Hindlimb muscle (tissue), 1 donor: ENCODE measurements around the gene FEM1C. TPM values are rescaled to one million over a fixed set of nuclear protein-coding genes. Genes with fewer than 3 reads are reported as not detected.

Experiments used
- DNase-seq: peaks from one replicate; pipeline ENCODE4 v3.0.0-alpha.2; 2013
- polyA plus RNA-seq: library from polyadenylated mRNA; unstranded; fragments of 120-200 nt; gene quantifications from one replicate; pipeline ENCODE4 v1.2.1, GENCODE V29; 2013; ENCODE audit not compliant: insufficient read length

Gene FEM1C
- polyA plus RNA-seq, 1 donor = 23.0 TPM

DNA sequence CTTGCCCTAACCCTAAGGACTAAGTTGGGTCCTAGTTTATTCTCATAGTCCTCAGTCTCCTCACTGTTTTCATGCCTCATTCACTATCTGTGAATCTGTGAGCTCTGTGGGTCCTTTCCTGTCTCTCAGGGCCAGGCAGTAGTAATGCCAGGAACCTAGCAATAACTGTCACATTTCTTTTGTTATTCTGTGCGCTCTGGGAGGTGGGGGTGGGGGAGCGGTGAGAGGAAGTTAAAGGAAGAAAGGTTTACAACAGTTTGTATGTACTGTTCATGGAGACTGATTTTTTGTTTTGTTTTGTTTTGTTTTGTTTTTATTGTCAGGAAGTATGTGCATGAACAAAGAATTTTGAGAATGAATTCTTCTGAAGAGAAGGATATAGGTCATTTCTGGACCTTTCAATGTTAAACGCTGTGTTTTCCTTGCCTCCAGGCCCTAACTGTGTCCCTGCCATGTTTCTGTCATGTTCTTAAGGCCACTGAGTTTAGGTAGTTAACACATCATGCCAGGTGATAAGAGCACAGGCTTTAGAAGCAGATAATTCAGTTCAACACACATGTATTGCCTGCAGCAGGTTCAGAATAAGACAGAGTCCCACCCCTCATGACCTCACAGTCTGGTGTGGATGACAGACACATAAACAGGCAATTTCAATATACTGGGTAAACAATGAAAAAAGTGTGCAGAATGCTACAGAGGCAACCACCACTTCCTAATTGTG, 13.3 kb upstream of the FEM1C start:
- no peak for DNase-seq

- DNase-seq = no peak
These were observed 11.7 kb upstream of the FEM1C start for GRCh38 chr5:115556276-115556675.

DNA sequence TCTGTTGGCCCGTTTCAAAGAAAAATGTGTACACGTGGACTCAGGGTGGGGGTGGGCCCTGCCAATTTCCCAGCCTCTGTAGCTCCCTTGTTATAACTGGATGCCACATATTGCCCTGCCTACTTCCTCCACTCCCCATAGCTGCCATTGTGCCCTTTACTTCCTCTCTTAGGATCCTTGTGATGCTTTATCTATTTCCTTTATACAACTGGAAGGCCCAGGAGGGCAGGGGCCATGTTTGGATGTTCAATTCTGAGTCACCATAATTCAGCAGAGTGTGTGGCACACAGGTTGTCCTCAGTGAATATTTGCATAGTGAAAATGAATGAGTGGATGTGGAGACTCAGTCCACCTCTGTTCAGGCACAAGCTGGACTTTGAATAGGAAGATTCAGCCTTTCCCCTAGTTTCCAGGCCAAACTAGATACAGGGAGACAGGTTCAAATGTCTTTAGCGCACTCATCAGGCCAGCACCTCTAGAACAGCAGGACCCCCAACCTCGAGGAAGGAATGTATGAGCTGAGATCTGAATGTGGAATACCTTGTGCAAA, 10.6 kb upstream of the FEM1C start:
- no peak for DNase-seq

- no peak for DNase-seq
These were observed 8.5 kb upstream of the FEM1C start for GRCh38 chr5:115553082-115553481.

- no peak for DNase-seq
These were observed 6.8 kb upstream of the FEM1C start for GRCh38 chr5:115551415-115551814.

DNA sequence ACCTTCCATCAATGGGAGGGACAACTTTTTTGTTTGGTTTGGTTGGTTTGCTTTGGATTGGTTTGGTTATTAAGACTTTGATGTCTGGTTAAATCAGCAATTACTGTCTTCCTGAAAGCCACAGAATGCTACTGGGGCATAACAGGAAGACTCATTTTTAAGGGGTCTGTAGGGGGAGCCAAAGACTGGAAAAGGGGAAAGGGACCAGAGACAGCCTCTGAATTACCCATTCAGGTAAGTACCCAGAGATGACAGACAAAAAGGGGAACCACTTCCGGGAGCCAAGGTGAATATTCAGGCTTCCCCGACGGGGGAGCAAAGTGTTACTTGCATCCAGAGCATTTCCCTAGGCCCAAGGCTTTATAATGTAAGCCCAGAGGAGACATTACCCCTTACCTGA, 4.6 kb upstream of the FEM1C start:
- DNase-seq = no peak

DNA sequence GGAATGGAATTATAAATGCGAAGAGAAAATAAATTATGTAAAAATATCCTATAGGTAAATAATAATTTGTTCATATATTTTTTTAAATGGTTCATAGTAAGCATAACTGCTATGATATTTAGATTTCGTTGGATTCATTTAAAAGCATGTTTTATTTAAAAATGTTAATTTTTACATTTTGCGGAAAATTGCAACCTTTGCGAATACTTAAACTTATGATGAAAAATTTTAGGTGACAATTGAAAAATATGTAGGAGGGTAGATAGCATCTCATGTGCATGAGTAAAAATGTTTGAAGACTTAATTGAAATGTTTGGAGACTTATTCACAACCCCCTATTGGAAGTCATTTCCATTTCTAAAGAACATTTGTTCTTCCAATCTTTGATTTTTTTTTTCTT, 4.1 kb upstream of the FEM1C start:
- DNase-seq = no peak

DNA sequence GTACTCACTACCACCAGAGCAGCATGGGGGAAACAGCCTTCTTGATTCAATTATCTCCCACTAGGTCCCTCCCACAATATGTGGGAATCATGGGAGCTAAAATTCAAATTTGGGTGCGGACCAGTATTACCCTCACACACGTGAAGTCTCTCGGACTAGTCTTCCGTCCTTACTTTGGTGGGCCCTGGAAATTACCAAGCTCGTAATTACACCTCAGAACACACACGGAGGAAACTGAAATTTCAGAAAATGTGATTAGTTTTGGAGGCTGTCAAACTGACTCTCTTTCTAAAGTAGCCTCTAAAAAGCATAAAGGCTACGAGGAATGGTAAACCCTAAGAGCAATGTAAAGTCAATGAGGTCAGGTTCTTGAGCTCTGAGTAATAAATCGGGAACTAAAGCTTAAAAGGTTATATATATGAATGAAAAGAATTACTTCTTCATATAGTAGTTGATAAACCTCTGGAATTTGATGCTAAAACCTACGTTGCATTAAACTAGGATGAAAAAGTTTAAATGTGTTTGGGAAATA, 842 bp upstream of the FEM1C start:
- DNase-seq = no peak

- peak; percentile 65 for DNase-seq
These were observed 536 bp downstream of the FEM1C start for GRCh38 chr5:115544043-115544435.

DNA sequence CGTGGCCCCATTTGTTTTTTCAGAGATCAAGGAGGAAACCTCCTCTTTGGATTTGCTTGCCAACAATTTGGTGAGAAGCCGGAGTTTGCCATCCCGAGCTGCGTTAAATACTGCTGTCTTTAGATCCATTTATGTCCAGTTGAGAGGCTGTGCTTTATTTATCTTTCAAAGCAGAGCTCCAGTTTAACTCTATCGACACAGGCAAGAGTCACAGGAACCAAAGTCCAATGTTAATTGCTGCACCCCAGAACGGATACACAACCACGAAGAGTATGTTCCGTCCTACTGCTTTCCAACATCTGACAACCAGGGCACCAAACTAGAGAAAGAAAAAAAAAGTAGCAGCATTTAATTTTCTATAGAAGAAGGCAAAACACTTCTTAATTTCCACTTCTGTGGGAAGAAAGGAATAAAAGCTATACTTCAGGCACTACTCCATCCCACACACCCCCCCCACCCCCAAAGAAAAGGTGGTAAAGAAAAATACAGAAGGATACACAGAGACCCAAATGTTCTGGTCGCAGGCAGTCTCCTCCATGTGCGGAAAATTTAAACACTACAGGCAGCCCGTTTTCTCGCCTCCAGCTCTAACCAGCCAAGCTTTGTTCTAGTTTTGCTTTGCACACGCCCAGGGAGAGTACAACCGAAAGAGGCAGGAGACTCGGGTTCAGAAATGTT, 1.1 kb downstream of the FEM1C start:
- DNase-seq = peak; percentile 15

DNA sequence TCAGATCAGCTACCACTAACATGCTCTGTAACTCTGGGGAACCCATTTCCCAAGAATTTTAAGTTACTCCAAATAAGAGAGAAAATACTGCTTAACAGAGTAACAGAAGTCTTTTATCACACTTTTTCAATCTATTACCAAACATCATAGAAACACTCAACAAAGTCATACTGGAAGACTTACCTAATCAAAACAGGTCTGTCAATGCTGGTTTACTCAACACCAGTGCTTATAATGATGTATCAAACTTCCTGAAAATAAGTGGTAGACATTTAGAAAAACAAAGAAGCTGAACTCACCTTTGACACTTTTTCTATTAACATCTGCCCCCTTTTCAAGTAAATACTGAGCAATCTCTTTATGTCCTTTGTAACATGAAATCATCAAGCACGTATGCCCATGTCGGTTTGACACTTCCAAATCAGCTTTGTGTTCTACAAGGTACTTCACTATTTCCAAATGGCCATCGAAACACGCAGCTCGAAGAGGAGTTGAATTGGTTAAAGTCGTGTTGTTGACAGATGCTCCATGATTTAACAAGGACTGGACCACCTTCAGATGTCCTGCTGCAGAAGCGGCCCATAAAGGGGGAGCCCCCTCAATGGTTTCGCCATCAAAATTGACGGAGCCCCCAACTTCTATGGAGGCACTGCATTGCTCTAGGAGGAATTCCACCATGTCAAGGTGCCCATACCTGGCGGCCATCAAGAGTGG, 1.8 kb downstream of the FEM1C start:
- DNase-seq = peak; percentile 21

GRCh38 chr5:115542086-115542485, 2.5 kb downstream of the FEM1C start:
- DNase-seq = no peak

DNA sequence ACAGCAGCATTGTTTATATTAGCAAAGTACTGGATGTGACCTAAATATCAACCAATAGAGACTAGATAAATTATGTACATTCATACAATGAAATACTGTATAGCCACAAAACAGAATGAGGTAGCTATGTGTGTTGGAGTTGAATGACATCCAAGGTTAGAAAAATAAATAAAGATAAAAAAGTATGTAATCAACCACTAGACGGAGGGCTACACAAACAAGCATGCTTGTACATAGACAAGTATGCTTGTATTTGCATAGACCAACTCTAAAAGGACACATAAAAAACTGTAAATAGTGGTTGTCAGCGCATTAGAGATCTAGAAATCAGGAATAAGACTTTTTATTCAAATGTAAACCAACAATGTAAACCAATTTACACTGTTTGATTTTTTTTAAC, 3.0 kb downstream of the FEM1C start:
- DNase-seq = no peak

DNA sequence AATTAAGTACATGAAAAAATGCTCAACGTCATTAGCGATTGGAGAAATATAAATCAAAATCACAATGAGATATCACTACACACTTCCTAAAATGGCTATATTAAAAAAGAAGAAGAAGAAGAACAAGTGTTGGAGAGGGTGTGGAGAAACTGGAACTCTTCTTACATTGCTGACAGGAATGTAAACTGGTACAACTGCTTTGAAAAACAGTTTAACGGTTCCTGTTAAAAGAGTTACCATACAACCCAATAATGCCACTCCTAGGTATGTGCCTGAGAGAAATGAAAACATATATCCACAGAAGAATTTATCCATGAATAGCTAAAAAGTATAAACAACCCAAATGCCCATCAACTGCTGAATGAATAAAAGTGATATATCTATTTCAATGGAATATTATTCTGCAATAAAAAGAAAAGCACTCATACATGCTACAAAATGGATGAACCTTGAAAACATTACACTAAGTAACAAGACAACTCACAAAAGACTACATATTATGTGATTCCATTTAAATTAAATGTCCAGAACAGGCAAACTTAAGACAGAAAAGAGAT, 9.0 kb downstream of the FEM1C start:
- no peak for DNase-seq

DNA sequence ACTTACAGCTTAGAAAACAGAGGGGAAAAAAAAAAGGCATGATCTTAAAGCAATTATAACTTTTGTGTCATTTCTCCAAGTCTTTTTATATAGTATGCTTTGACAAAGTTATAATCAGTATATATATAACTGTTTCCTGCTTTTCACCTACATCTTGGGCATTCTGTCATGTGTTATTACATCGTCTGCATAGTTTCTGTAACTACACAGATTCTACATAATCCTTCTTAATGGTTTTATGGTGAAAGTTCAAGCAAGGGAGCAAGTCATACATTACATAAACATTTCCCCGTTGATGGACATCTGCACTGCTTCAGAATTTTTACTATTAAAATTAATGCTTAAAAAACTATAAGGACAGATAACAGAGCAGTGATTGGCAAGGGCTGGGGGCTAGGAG, 12.1 kb downstream of the FEM1C start:
- DNase-seq = no peak

GRCh38 chr5:115531787-115532367, 12.7 kb downstream of the FEM1C start:
- no peak for DNase-seq

GRCh38 chr5:115531380-115531779, 13.2 kb downstream of the FEM1C start:
- DNase-seq = no peak

GRCh38 chr5:115530426-115530825, 14.1 kb downstream of the FEM1C start:
- no peak for DNase-seq

GRCh38 chr5:115526604-115527003, 18.0 kb downstream of the FEM1C start:
- no peak for DNase-seq

DNA sequence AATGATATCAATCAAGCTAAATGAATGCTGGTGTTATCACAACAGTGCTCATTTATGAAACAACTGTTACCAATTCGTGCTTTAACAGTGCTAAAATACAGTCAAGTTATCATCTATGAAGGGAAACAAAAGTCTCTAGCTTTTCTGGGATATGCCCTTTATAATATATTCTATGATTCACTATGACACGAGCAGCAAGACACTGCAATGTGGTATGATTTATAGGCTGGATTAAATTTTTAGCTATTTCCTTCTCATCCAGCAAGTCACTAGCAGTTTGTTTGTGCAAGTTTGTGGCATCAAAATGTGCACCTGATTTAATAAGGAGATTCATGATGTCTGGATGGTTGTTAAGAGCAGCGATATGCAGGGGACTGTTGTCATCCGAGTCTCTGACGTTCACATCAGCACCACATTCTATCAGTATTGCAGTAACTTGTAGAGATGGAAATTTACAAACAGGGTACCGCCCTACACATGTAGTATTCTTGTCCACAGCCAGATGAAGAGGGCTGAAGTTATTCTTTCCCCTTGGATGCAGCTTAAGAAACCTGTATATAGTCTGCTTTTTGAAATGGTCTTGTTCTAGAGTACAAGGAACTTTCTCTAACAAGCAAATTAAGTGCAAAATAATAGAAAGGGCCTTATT, 20.3 kb downstream of the FEM1C start:
- no peak for DNase-seq

- DNase-seq = no peak
These were observed 21.7 kb downstream of the FEM1C start for GRCh38 chr5:115522832-115523403.

DNA sequence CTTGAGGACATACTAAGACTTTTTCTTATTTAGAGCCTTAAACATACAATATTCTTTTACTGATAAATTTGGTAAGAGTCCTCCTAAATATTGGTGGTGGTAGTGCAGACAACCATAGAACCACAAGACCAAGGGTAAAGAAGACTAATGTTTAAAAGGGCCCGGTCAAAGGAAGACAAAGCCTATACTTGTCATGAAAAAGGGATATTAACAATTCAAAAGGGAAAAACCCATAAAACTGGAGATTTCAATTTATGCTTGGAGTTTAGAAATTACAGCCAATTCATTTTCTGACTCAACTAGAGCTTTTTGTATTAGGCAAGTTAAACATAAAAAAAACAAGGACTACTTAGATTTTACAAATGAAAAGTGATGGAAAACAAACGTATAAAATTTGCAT, 24.4 kb downstream of the FEM1C start:
- DNase-seq = no peak
